Psoas muscle (tissue), 8 donors: Measurements from ENCODE around the gene PEX10. TPM values are rescaled to one million over a fixed set of nuclear protein-coding genes. Genes with fewer than 3 reads are reported as not detected.

ENCODE experiments used
- ATAC-seq, 4 donors: fragments of 200-7000 bp; cut with Tn5 transposase; one replicate each; pipeline ENCODE4 v1.9.1; 2020; ENCODE audit warnings: moderate library complexity in 3 of 4, mild to moderate bottlenecking in 2 of 4
- DNase-seq, 2 donors: peaks; one replicate each; pipeline ENCODE4 v3.0.0-alpha.2; 2020
- H3K27ac ChIP-seq: fragments of 200-600 bp; one replicate; pipeline ENCODE4 v1.8.0; 2022
- H3K27me3 ChIP-seq, 3 donors: fragments of 200-600 bp in 1 of 3; one replicate each; pipeline versions ENCODE4 v1.6.1 to v1.8.0; 2013 to 2022; ENCODE audit warnings: low read length in 2 of 3, mild to moderate bottlenecking in 2 of 3, moderate library complexity in 1 of 3; ENCODE audit not compliant: insufficient read depth in 3 of 3
- H3K36me3 ChIP-seq, 2 donors: fragments of 200-600 bp in 1 of 2; one replicate each; pipeline versions ENCODE4 v1.6.1 to v1.8.0; 2013 to 2022; ENCODE audit warnings: low read depth in 1 of 2, mild to moderate bottlenecking in 1 of 2, moderate library complexity in 1 of 2; ENCODE audit not compliant: insufficient read depth in 1 of 2
- H3K4me1 ChIP-seq: fragments of 200-600 bp; one replicate; pipeline ENCODE4 v1.8.0; 2022
- H3K4me3 ChIP-seq: fragments of 200-600 bp; one replicate; pipeline ENCODE4 v1.8.0; 2022; ENCODE audit warnings: mild to moderate bottlenecking
- H3K9me3 ChIP-seq: fragments of 200-600 bp; one replicate; pipeline ENCODE4 v1.8.0; 2022
- CTCF ChIP-seq: fragments of 200-600 bp; IDR thresholded peaks from one replicate; pipeline ENCODE4 v1.8.0; 2022; ENCODE audit warnings: antibody characterized with exemption
- WGBS, 3 donors: extraction: QIAGEN DNeasy Blood & Tissue Kit; methylation state at CpG; one replicate each; pipeline versions ENCODE4 v1.1.6 to v1.1.7; 2013; 5-methylcytosine and 5-hydroxymethylcytosine counted together
- intact Hi-C, 2 donors: fragments of 100-400 bp; cut with DNase I; formaldehyde crosslinking; loops; one replicate each; pipeline versions ENCODE4 v1.11.0 to v1.14.2; 2022
- polyA plus RNA-seq, 3 donors: library from polyadenylated mRNA; stranded (reverse); fragments of 200-250 nt; gene quantifications; one replicate each; pipeline ENCODE4 v1.2.3, GENCODE V29; 2013
- total RNA-seq, 4 donors: library from RNA; stranded (reverse); fragmentation: NEBNext Ultra II Directional in 2 of 4; extraction: Animal tissue kit (Norgen Biotek cat#: 25700) in 2 of 4; gene quantifications; one replicate each; pipeline versions ENCODE4 v1.2.1 to v1.2.4, GENCODE V29; 2021 to 2023
- donor health status: healthy with polysubstance abuse.
- donor health status: DM: no; HTN: no; CAD: no; lungs with moderate emphysema.
- donor health status: Bipolar disorder and iron deficiency.
- donor health status: healthy.
- donor health status: DM: yes; HTN: yes; CAD: no.
- donor health status: DM: no; HTN: no; CAD: no.
- donor health status: DM: no; HTN: no; CAD: no.
- donor health status: DM: yes; HTN: yes; CAD: no.

PEX10 gene
- total and polyA plus RNA-seq, 7 donors: 12.6 to 19.7 (median 16.2) TPM

- 88 to 90% (median 88%) methylated on average over 10 of the region's 10 CpGs for WGBS, 3 donors
- intact Hi-C loops: no loop called here
- DNase-seq: no peak
- ATAC-seq: no peak
- Histone ChIP-seq H3K27me3 (no peaks in the 10 kb centered on the region), H3K9me3 (no peaks in the 10 kb centered on the region), H3K4me1 (no peaks in the 10 kb centered on the region), H3K36me3 (peaks cover 15 to 97% of the 10 kb centered on the region in 2 donors), H3K4me3 (no peak overlapping the region), H3K27ac (no peak overlapping the region)
- TF ChIP-seq CTCF: no peak
Observed at GRCh38 chr1:2400576-2400909, 11.8 kb downstream of the PEX10 start.

GRCh38 chr1:2399890-2400575, 12.3 kb downstream of the PEX10 start:
- peaks cover 15 to 96% of the 10 kb centered on the region in 2 donors for H3K36me3 ChIP-seq
- WGBS, 3 donors: 86 to 88% (median 87%) methylated on average over 22 of the region's 22 CpGs
- intact Hi-C loops: no loop called here
- TF ChIP-seq CTCF: no peak
- no peaks in the 10 kb centered on the region for H3K4me1 ChIP-seq
- no peaks in the 10 kb centered on the region for H3K27me3 ChIP-seq
- no peak overlapping the region for H3K27ac ChIP-seq
- no peak for ATAC-seq
- H3K9me3 ChIP-seq: no peaks in the 10 kb centered on the region
- no peak overlapping the region for H3K4me3 ChIP-seq
- no peak for DNase-seq

- H3K4me3 ChIP-seq: no peak overlapping the region
- H3K27ac ChIP-seq: no peak overlapping the region
- no peaks in the 10 kb centered on the region for H3K9me3 ChIP-seq
- intact Hi-C loops: no loop called here
- peaks cover 7% of the 10 kb centered on the region for H3K4me1 ChIP-seq
- ATAC-seq: no peak
- TF ChIP-seq CTCF: no peak
- WGBS, 3 donors: 76 to 91% (median 81%) methylated on average over 7 of the region's 7 CpGs
- H3K36me3 ChIP-seq: peaks cover 7 to 90% of the 10 kb centered on the region in 2 donors
- no peak for DNase-seq
- no peaks in the 10 kb centered on the region for H3K27me3 ChIP-seq
Observed at GRCh38 chr1:2398871-2399270, 13.5 kb downstream of the PEX10 start.

GRCh38 chr1:2397007-2397679, 15.2 kb downstream of the PEX10 start:
- intact Hi-C loops: no loop called here
- no peak overlapping the region for H3K4me3 ChIP-seq
- TF ChIP-seq CTCF: no peak
- peaks cover 7 to 72% of the 10 kb centered on the region in 2 donors for H3K36me3 ChIP-seq
- peaks cover 22% of the 10 kb centered on the region for H3K4me1 ChIP-seq
- DNase-seq: no peak
- no peak for ATAC-seq
- no peaks in the 10 kb centered on the region for H3K27me3 ChIP-seq
- WGBS, 3 donors: 90 to 93% (median 91%) methylated on average over 19 of the region's 19 CpGs
- H3K9me3 ChIP-seq: no peaks in the 10 kb centered on the region
- no peak overlapping the region for H3K27ac ChIP-seq
